Loucy (cell line): ENCODE measurements around the gene ALS2.

Experiments used
- H2AFZ ChIP-seq: fragments of 200-600 bp; sonication (generic); 2 replicates; pipeline ENCODE4 v1.6.0; 2016; ENCODE audit warnings: antibody characterized with exemption, mild to moderate bottlenecking, low read length, moderate library complexity
- H3F3A ChIP-seq: fragments of 200-600 bp; 2 replicates; pipeline ENCODE4 v1.6.0; 2016; ENCODE audit warnings: antibody characterized with exemption, low read depth, mild to moderate bottlenecking
- H3K27me3 ChIP-seq: fragments of 200-600 bp; sonication (generic); 2 replicates; pipeline ENCODE4 v1.6.1; 2014; ENCODE audit warnings: low read length, mild to moderate bottlenecking; ENCODE audit not compliant: insufficient read depth, poor library complexity, severe bottlenecking
- H3K36me3 ChIP-seq: fragments of 200-600 bp; sonication (generic); 2 replicates; pipeline ENCODE4 v1.6.1; 2016; ENCODE audit warnings: low read length; ENCODE audit not compliant: insufficient read depth
- H3K4me1 ChIP-seq: fragments of 200-600 bp; sonication (generic); 2 replicates; pipeline ENCODE4 v1.5.1; 2014; ENCODE audit warnings: low read length, mild to moderate bottlenecking; ENCODE audit not compliant: insufficient read depth, poor library complexity, severe bottlenecking
- H3K4me2 ChIP-seq: fragments of 200-600 bp; sonication (generic); 2 replicates; pipeline ENCODE4 v1.6.0; 2014; ENCODE audit warnings: antibody characterized with exemption, low read length, low read depth, mild to moderate bottlenecking; ENCODE audit not compliant: poor library complexity, severe bottlenecking
- H3K4me3 ChIP-seq: fragments of 200-600 bp; sonication (generic); 2 replicates; pipeline ENCODE4 v1.5.1; 2014; ENCODE audit warnings: low read length, mild to moderate bottlenecking, mixed read lengths; ENCODE audit not compliant: poor library complexity, severe bottlenecking
- H3K79me2 ChIP-seq: fragments of 200-600 bp; sonication (generic); 2 replicates; pipeline ENCODE4 v1.6.1; 2014; ENCODE audit warnings: low read length; ENCODE audit not compliant: insufficient read depth
- H3K9ac ChIP-seq: fragments of 200-600 bp; sonication (generic); 2 replicates; pipeline ENCODE4 v1.6.0; 2014; ENCODE audit warnings: mild to moderate bottlenecking, low read depth, low read length, moderate library complexity; ENCODE audit not compliant: poor library complexity, severe bottlenecking
- H3K9me2 ChIP-seq: fragments of 200-600 bp; sonication (generic); replicated peaks from 2 replicates; pipeline ENCODE4 v1.6.1; 2016; ENCODE audit warnings: low read depth, low read length, mixed read lengths
- H3K9me3 ChIP-seq: fragments of 200-600 bp; sonication (generic); 2 replicates; pipeline ENCODE4 v1.6.1; 2014; ENCODE audit warnings: mild to moderate bottlenecking, antibody characterized with exemption, low read length, low read depth; ENCODE audit not compliant: insufficient read depth
- H4K20me1 ChIP-seq: fragments of 200-600 bp; sonication (generic); 2 replicates; pipeline ENCODE4 v1.6.0; 2014; ENCODE audit warnings: antibody characterized with exemption, low read length, mild to moderate bottlenecking; ENCODE audit not compliant: insufficient read depth, poor library complexity, severe bottlenecking
- CTCF ChIP-seq: fragments of 200-600 bp; sonication (generic); conservative IDR thresholded peaks from 2 replicates; pipeline ENCODE4 v1.5.1; 2014; ENCODE audit warnings: mild to moderate bottlenecking, antibody characterized with exemption, low read length
- EZH2phosphoT487 ChIP-seq: fragments of 200-600 bp; IDR thresholded peaks from 2 replicates; pipeline ENCODE4 v1.6.1; 2018; ENCODE audit warnings: antibody characterized with exemption, mild to moderate bottlenecking, moderate library complexity, borderline replicate concordance

The ALS2 gene

GRCh38 chr2:201786471-201786870 is 5.7 kb upstream of the ALS2 start:
- Histone ChIP-seq H3K4me1 (peaks cover 4% of the 10 kb centered on the region), H3K79me2 (no peaks in the 10 kb centered on the region), H3K9ac (no peak overlapping the region), H3K36me3 (no peaks in the 10 kb centered on the region), H3F3A (no peaks in the 10 kb centered on the region), H3K4me3 (no peak overlapping the region), H4K20me1 (no peaks in the 10 kb centered on the region), H3K27me3 (no peaks in the 10 kb centered on the region), H3K4me2 (no peak overlapping the region), H3K9me3 (no peaks in the 10 kb centered on the region), H2AFZ (no peak overlapping the region), H3K9me2 (no peaks in the 10 kb centered on the region)
- TF ChIP-seq EZH2phosphoT487 (no peak), CTCF (no peak)

GRCh38 chr2:201785135-201785534 is 4.4 kb upstream of the ALS2 start:
- H3K4me3 ChIP-seq = no peak overlapping the region
- peaks cover 6% of the 10 kb centered on the region for H3K4me1 ChIP-seq
- no peak overlapping the region for H3K4me2 ChIP-seq
- H3K9me3 ChIP-seq = no peaks in the 10 kb centered on the region
- H3K27me3 ChIP-seq = no peaks in the 10 kb centered on the region
- no peaks in the 10 kb centered on the region for H4K20me1 ChIP-seq
- H3K9ac ChIP-seq = no peak overlapping the region
- no peaks in the 10 kb centered on the region for H3K9me2 ChIP-seq
- H3K79me2 ChIP-seq = peaks cover 4% of the 10 kb centered on the region; the same call in 1 of the 2 replicates
- H3K36me3 ChIP-seq = no peaks in the 10 kb centered on the region
- H2AFZ ChIP-seq = no peak overlapping the region
- no peak for TF ChIP-seq CTCF
- no peak for TF ChIP-seq EZH2phosphoT487
- no peaks in the 10 kb centered on the region for H3F3A ChIP-seq

GRCh38 chr2:201784563-201784962 is 3.8 kb upstream of the ALS2 start:
- Histone ChIP-seq H3K36me3 (no peaks in the 10 kb centered on the region), H3K27me3 (no peaks in the 10 kb centered on the region), H3F3A (no peaks in the 10 kb centered on the region), H3K9ac (no peak overlapping the region), H3K9me3 (no peaks in the 10 kb centered on the region), H3K4me1 (peaks cover 6% of the 10 kb centered on the region), H4K20me1 (no peaks in the 10 kb centered on the region), H3K4me3 (no peak overlapping the region), H3K9me2 (no peaks in the 10 kb centered on the region), H3K4me2 (no peak overlapping the region), H2AFZ (no peak overlapping the region), H3K79me2 (peaks cover 10% of the 10 kb centered on the region; the same call in 1 of the 2 replicates)
- TF ChIP-seq EZH2phosphoT487 (no peak), CTCF (no peak)
